Measurements from ENCODE around the gene SCP2.

DNA sequence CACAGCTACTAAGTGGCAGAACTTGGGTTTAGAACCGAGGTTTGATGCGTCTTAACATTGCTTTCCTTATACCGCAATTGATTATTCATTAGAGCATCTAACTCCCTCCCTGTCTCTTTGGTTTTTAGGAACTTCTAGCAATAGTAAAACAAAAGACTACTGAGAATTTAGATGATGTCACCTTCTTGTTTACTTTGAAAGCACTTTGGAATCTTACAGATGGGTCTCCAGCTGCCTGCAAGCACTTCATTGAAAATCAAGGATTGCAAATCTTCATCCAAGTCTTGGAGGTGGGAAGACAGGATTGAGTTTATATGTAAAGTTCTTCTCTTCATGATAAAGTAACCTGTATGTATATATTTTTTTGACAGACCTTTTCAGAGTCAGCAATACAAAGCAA is 49.5 kb upstream of the SCP2 start:
- TF ChIP-seq, protein P1, sequence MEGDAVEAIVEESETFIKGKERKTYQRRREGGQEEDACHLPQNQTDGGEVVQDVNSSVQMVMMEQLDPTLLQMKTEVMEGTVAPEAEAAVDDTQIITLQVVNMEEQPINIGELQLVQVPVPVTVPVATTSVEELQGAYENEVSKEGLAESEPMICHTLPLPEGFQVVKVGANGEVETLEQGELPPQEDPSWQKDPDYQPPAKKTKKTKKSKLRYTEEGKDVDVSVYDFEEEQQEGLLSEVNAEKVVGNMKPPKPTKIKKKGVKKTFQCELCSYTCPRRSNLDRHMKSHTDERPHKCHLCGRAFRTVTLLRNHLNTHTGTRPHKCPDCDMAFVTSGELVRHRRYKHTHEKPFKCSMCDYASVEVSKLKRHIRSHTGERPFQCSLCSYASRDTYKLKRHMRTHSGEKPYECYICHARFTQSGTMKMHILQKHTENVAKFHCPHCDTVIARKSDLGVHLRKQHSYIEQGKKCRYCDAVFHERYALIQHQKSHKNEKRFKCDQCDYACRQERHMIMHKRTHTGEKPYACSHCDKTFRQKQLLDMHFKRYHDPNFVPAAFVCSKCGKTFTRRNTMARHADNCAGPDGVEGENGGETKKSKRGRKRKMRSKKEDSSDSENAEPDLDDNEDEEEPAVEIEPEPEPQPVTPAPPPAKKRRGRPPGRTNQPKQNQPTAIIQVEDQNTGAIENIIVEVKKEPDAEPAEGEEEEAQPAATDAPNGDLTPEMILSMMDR (IDR thresholded peaks at IDR 0.05; ENCODE audit: low read depth, low read length, poor library complexity, severe bottlenecking), result no peak
- no peak for TF ChIP-seq EZH2phosphoT487 (IDR thresholded peaks at IDR 0.05; ENCODE audit: borderline replicate concordance, low read length)

Data from DOHH2 (cell line).